GM12892 (cell line): ENCODE results near the gene ADARB2.

Experiments used
- POLR2A ChIP-seq: IDR thresholded peaks from 2 replicates; pipeline ENCODE4 v1.6.1; 2011; ENCODE audit warnings: low read depth, low read length, control low read depth
- POLR2AphosphoS5 ChIP-seq: IDR thresholded peaks from 2 replicates; pipeline ENCODE4 v1.6.1; 2011; ENCODE audit warnings: low read depth, low read length, control low read depth
- TAF1 ChIP-seq: IDR thresholded peaks from 2 replicates; pipeline ENCODE4 v1.6.1; 2011; ENCODE audit warnings: low read depth, mild to moderate bottlenecking, control low read depth, low read length, borderline replicate concordance

GRCh38 chr10:1169981-1170866, 567.1 kb downstream of the ADARB2 start:
- TF ChIP-seq POLR2A (no peak), POLR2AphosphoS5 (no peak), TAF1 (no peak)
